ENCODE results near the gene EML5. TPM values are rescaled to one million over a fixed set of nuclear protein-coding genes. Genes with fewer than 3 reads are reported as not detected.

EML5 gene
- total and polyA plus RNA-seq, 2 donors (not counting 1 experiment from before 2014, with no cell fraction given) = 0.10 to 0.66 TPM

GRCh38 chr14:88748288-88748687 lies 44.5 kb downstream of the EML5 start:
- no peak for TF ChIP-seq CTCF (conservative IDR thresholded peaks at IDR 0.05 in 1 of 2, IDR thresholded peaks at IDR 0.05 in 1 of 2; ENCODE audit: low read depth in 1 of 2, low read length in 2 of 2)
- TF ChIP-seq EZH2 (IDR thresholded peaks at IDR 0.05; ENCODE audit: low read length, missing control alignments) = no peak
- Histone ChIP-seq H2AFZ (ENCODE audit: low read length) (no peak overlapping the region), H3K4me1 (ENCODE audit: control insufficient read depth, extremely low read depth, insufficient read depth, low read length) (no peaks in the 10 kb centered on the region), H3K9ac (ENCODE audit: insufficient read depth, low read length) (no peak overlapping the region), H3K27ac (ENCODE audit: insufficient read depth, low read length) (no peak overlapping the region), H3K9me3 (ENCODE audit: control insufficient read depth, insufficient read depth, low read depth, low read length) (no peaks in the 10 kb centered on the region), H3K27me3 (ENCODE audit: control insufficient read depth, insufficient read depth, low read length) (no peaks in the 10 kb centered on the region), H3K79me2 (ENCODE audit: control insufficient read depth, insufficient read depth, low read length) (no peaks in the 10 kb centered on the region), H3K4me2 (ENCODE audit: extremely low read depth, insufficient read depth, low read length) (no peak overlapping the region), H3K4me3 (replicated peaks in 1 of 4; ENCODE audit: control extremely low read depth in 1 of 4, insufficient read depth in 1 of 4, low read depth in 3 of 4, low read length in 4 of 4) (no peak overlapping the region), H3K36me3 (ENCODE audit: control insufficient read depth, insufficient read depth, low read length) (no peaks in the 10 kb centered on the region), H4K20me1 (ENCODE audit: control insufficient read depth, extremely low read depth, insufficient read depth, low read length) (no peaks in the 10 kb centered on the region)
- DNase-seq (ENCODE audit: low read depth in 2 of 2) = no peak

- TF ChIP-seq CTCF (conservative IDR thresholded peaks at IDR 0.05 in 1 of 2, IDR thresholded peaks at IDR 0.05 in 1 of 2; ENCODE audit: low read depth in 1 of 2, low read length in 2 of 2) (no peak), EZH2 (IDR thresholded peaks at IDR 0.05; ENCODE audit: low read length, missing control alignments) (no peak)
- H3K4me3 ChIP-seq (replicated peaks in 1 of 4; ENCODE audit: control extremely low read depth in 1 of 4, insufficient read depth in 1 of 4, low read depth in 3 of 4, low read length in 4 of 4) = no peak overlapping the region
- H3K79me2 ChIP-seq (ENCODE audit: control insufficient read depth, insufficient read depth, low read length) = no peaks in the 10 kb centered on the region
- H3K27ac ChIP-seq (ENCODE audit: insufficient read depth, low read length) = no peak overlapping the region
- no peaks in the 10 kb centered on the region for H3K27me3 ChIP-seq (ENCODE audit: control insufficient read depth, insufficient read depth, low read length)
- H3K4me2 ChIP-seq (ENCODE audit: extremely low read depth, insufficient read depth, low read length) = no peak overlapping the region
- no peaks in the 10 kb centered on the region for H3K9me3 ChIP-seq (ENCODE audit: control insufficient read depth, insufficient read depth, low read depth, low read length)
- peak; percentile 20 to 22 for DNase-seq (ENCODE audit: low read depth in 2 of 2)
- no peak overlapping the region for H2AFZ ChIP-seq (ENCODE audit: low read length)
- no peaks in the 10 kb centered on the region for H4K20me1 ChIP-seq (ENCODE audit: control insufficient read depth, extremely low read depth, insufficient read depth, low read length)
- H3K9ac ChIP-seq (ENCODE audit: insufficient read depth, low read length) = no peak overlapping the region
- H3K4me1 ChIP-seq (ENCODE audit: control insufficient read depth, extremely low read depth, insufficient read depth, low read length) = no peaks in the 10 kb centered on the region
- no peaks in the 10 kb centered on the region for H3K36me3 ChIP-seq (ENCODE audit: control insufficient read depth, insufficient read depth, low read length)
Observed at GRCh38 chr14:88746052-88746451, 46.7 kb downstream of the EML5 start.

GRCh38 chr14:88737245-88737644 lies 55.5 kb downstream of the EML5 start:
- Histone ChIP-seq H3K9ac (ENCODE audit: insufficient read depth, low read length) (no peak overlapping the region), H3K4me3 (replicated peaks in 1 of 4; ENCODE audit: control extremely low read depth in 1 of 4, insufficient read depth in 1 of 4, low read depth in 3 of 4, low read length in 4 of 4) (no peak overlapping the region), H3K9me3 (ENCODE audit: control insufficient read depth, insufficient read depth, low read depth, low read length) (no peaks in the 10 kb centered on the region), H2AFZ (ENCODE audit: low read length) (no peak overlapping the region), H3K4me1 (ENCODE audit: control insufficient read depth, extremely low read depth, insufficient read depth, low read length) (no peaks in the 10 kb centered on the region), H3K27ac (ENCODE audit: insufficient read depth, low read length) (no peak overlapping the region), H3K4me2 (ENCODE audit: extremely low read depth, insufficient read depth, low read length) (no peak overlapping the region), H3K79me2 (ENCODE audit: control insufficient read depth, insufficient read depth, low read length) (no peaks in the 10 kb centered on the region), H3K27me3 (ENCODE audit: control insufficient read depth, insufficient read depth, low read length) (no peaks in the 10 kb centered on the region), H4K20me1 (ENCODE audit: control insufficient read depth, extremely low read depth, insufficient read depth, low read length) (no peaks in the 10 kb centered on the region), H3K36me3 (ENCODE audit: control insufficient read depth, insufficient read depth, low read length) (no peaks in the 10 kb centered on the region)
- no peak for DNase-seq (ENCODE audit: low read depth in 2 of 2)
- no peak for TF ChIP-seq CTCF (conservative IDR thresholded peaks at IDR 0.05 in 1 of 2, IDR thresholded peaks at IDR 0.05 in 1 of 2; ENCODE audit: low read depth in 1 of 2, low read length in 2 of 2)
- TF ChIP-seq EZH2 (IDR thresholded peaks at IDR 0.05; ENCODE audit: low read length, missing control alignments) = no peak
